Endothelial cell of umbilical vein (primary cell): Measurements from ENCODE around the gene HKDC1. TPM values are rescaled to one million over a fixed set of nuclear protein-coding genes. Genes with fewer than 3 reads are reported as not detected.

Source experiments
- BruUV-seq: library from RNA; stranded (reverse); fragments of 400-500 nt; replicated peaks from 2 replicates; lab custom pipeline; 2021; lab: Mats Ljungman, UMichigan
- CTCF ChIA-PET: fragments of 300-600, 350-600 bp; sonication (Branson Sonifier 250); formaldehyde crosslinking; loops from one replicate; lab custom pipeline; 2021; ENCODE audit warnings: antibody characterized with exemption, inconsistent platforms; lab: Charles Lee
- POLR2A ChIA-PET: fragments of 300-600, 350-600 bp; sonication (Branson Sonifier 250); formaldehyde crosslinking; loops from one replicate; lab custom pipeline; 2021; ENCODE audit warnings: antibody characterized with exemption, inconsistent platforms; lab: Charles Lee
- DNase-seq: peaks from one replicate; pipeline ENCODE4 v3.0.0-alpha.2; 2011; ENCODE audit warnings: low read depth, low spot score
- FAIRE-seq: peaks from 2 replicates; lab custom pipeline; 2011; peaks lifted over from hg19 to GRCh38; lab: Jason Lieb, UNC
- H2AFZ ChIP-seq: 2 replicates; pipeline ENCODE4 v1.6.0; 2012; ENCODE audit warnings: low read depth, low read length, control low read depth, inconsistent platforms
- H3K27ac ChIP-seq: 2 replicates; pipeline ENCODE4 v1.5.1; 2011; ENCODE audit warnings: low read depth, mild to moderate bottlenecking, control low read depth, low read length, moderate library complexity; ENCODE audit not compliant: insufficient read depth
- H3K27me3 ChIP-seq, 2 experiments: 2 replicates each; pipeline versions ENCODE4 v1.6.0 to v1.6.1; 2011; ENCODE audit warnings: low read length in 2 of 2, mixed read lengths in 1 of 2; ENCODE audit not compliant: control insufficient read depth in 2 of 2, insufficient read depth in 2 of 2
- H3K36me3 ChIP-seq, 2 experiments: 2 replicates in 1 of 2; 3 replicates in 1 of 2; pipeline ENCODE4 v1.5.1; 2011; ENCODE audit warnings: low read length in 2 of 2, mild to moderate bottlenecking in 1 of 2, moderate library complexity in 1 of 2; ENCODE audit not compliant: control insufficient read depth in 2 of 2, insufficient read depth in 2 of 2; ENCODE audit errors: extremely low read depth in 1 of 2
- H3K4me1 ChIP-seq: 3 replicates; pipeline ENCODE4 v1.5.1; 2011; ENCODE audit warnings: mild to moderate bottlenecking, low read length; ENCODE audit not compliant: control insufficient read depth, insufficient read depth; ENCODE audit errors: extremely low read depth
- H3K4me2 ChIP-seq: 2 replicates; pipeline ENCODE4 v1.6.1; 2011; ENCODE audit warnings: low read length, control low read depth, mixed read lengths; ENCODE audit not compliant: insufficient read depth
- H3K4me3 ChIP-seq, 3 experiments: fragments of 200-600 bp in 1 of 3; sonication (generic), shearing (Covaris generic) in 1 of 3; replicated peaks in 1 of 3; 2 replicates each; pipeline ENCODE4 v1.5.1; 2011 to 2016; ENCODE audit warnings: control low read depth in 3 of 3, low read length in 3 of 3, mild to moderate bottlenecking in 2 of 3, inconsistent platforms in 1 of 3, low read depth in 1 of 3, moderate library complexity in 1 of 3; ENCODE audit not compliant: insufficient read depth in 1 of 3
- H3K79me2 ChIP-seq: 2 replicates; pipeline ENCODE4 v1.6.0; 2012; ENCODE audit warnings: low read length, inconsistent platforms; ENCODE audit not compliant: control insufficient read depth, insufficient read depth
- H3K9ac ChIP-seq: replicated peaks from 2 replicates; pipeline ENCODE3; 2011; ENCODE audit warnings: low read length, control low read depth; ENCODE audit not compliant: insufficient read depth; ENCODE audit errors: extremely low read depth
- H3K9me1 ChIP-seq: replicated peaks from 3 replicates; pipeline ENCODE4 v1.6.0; 2011; ENCODE audit warnings: mild to moderate bottlenecking, low read length; ENCODE audit not compliant: control insufficient read depth, insufficient read depth; ENCODE audit errors: extremely low read depth
- H3K9me3 ChIP-seq: replicated peaks from 2 replicates; pipeline ENCODE4 v1.5.1; 2012; ENCODE audit warnings: low read length, inconsistent platforms; ENCODE audit not compliant: control insufficient read depth, insufficient read depth
- H4K20me1 ChIP-seq: replicated peaks from 2 replicates; pipeline ENCODE3; 2011; ENCODE audit warnings: mild to moderate bottlenecking, low read length; ENCODE audit not compliant: control insufficient read depth, insufficient read depth; ENCODE audit errors: extremely low read depth
- EZH2 ChIP-seq: IDR thresholded peaks from 2 replicates; pipeline ENCODE4 v1.6.1; 2012; ENCODE audit warnings: borderline replicate concordance, low read depth, mild to moderate bottlenecking, moderate library complexity, low read length, inconsistent platforms; ENCODE audit not compliant: severe bottlenecking
- FOS ChIP-seq: IDR thresholded peaks from 2 replicates; pipeline ENCODE4 v1.6.1; 2011; ENCODE audit warnings: mild to moderate bottlenecking, low read length, moderate library complexity, borderline replicate concordance; ENCODE audit not compliant: insufficient read depth
- GATA2 ChIP-seq: IDR thresholded peaks from 2 replicates; pipeline ENCODE4 v1.7.0; 2011; ENCODE audit warnings: low read depth, mild to moderate bottlenecking, moderate library complexity, mixed read lengths, low read length; ENCODE audit not compliant: insufficient read length, insufficient read depth
- JUN ChIP-seq: IDR thresholded peaks from 2 replicates; pipeline ENCODE4 v1.6.1; 2011; ENCODE audit warnings: borderline replicate concordance, low read depth; ENCODE audit not compliant: insufficient read length, insufficient read depth
- MYC ChIP-seq: IDR thresholded peaks from one replicate; pipeline ENCODE4 v1.6.1; 2011; ENCODE audit warnings: mild to moderate bottlenecking, low read depth, low read length
- POLR2A ChIP-seq: IDR thresholded peaks from 2 replicates; pipeline ENCODE4 v1.6.1; 2012; ENCODE audit warnings: low read depth, mild to moderate bottlenecking, control low read depth, low read length
- POLR2AphosphoS5 ChIP-seq: IDR thresholded peaks from 2 replicates; pipeline ENCODE4 v1.6.1; 2012; ENCODE audit warnings: low read depth, mild to moderate bottlenecking, control low read depth, low read length, moderate library complexity; ENCODE audit not compliant: insufficient read depth
- dilution Hi-C: fragments of 300-500 bp; cut with MboI; formaldehyde crosslinking; loops from one replicate; pipeline ENCODE4 v1.15.0; 2019; ENCODE audit warnings: low sequenced_read_pairs; ENCODE audit not compliant: extremely low pct_ligation_motif_present
- intact Hi-C: fragments of 100-400 bp; cut with micrococcal nuclease; formaldehyde crosslinking; loops from one replicate; pipeline ENCODE4 v1.10.0; 2022
- polyA plus RNA-seq, 4 experiments: library from polyadenylated mRNA; depleted of rRNA in 3 of 4; stranded (reverse) in 3 of 4; unstranded in 1 of 4; fragments of >200 nt; gene quantifications; 2 replicates each; pipeline versions ENCODE4 v1.2.1 to v1.2.3, GENCODE V29; 2011 to 2012; ENCODE audit warnings: missing spikeins in 1 of 4
- total RNA-seq: library from RNA; stranded (reverse); gene quantifications from 2 replicates; pipeline ENCODE4 v1.2.3, GENCODE V29; 2021
- TF ChIP-seq, protein P1 (sequence below), 2 donors: IDR thresholded peaks; 1 replicate in 1 of 2; 2 replicates in 1 of 2; pipeline ENCODE4 v1.5.1; 2011; ENCODE audit warnings: low read length in 2 of 2, mild to moderate bottlenecking in 2 of 2, moderate library complexity in 2 of 2, control low read depth in 1 of 2, inconsistent platforms in 1 of 2, low read depth in 1 of 2; ENCODE audit not compliant: insufficient read depth in 1 of 2; ENCODE audit errors: extremely low read depth in 1 of 2
- TF ChIP-seq, protein P2 (sequence below): IDR thresholded peaks from 2 replicates; pipeline ENCODE4 v1.6.1; 2011; ENCODE audit not compliant: insufficient read depth, insufficient read length

The HKDC1 gene
- total and polyA plus RNA-seq, 2 donors (not counting 3 experiments of a cell fraction or from before 2014, with no cell fraction given) = not detected

DNA sequence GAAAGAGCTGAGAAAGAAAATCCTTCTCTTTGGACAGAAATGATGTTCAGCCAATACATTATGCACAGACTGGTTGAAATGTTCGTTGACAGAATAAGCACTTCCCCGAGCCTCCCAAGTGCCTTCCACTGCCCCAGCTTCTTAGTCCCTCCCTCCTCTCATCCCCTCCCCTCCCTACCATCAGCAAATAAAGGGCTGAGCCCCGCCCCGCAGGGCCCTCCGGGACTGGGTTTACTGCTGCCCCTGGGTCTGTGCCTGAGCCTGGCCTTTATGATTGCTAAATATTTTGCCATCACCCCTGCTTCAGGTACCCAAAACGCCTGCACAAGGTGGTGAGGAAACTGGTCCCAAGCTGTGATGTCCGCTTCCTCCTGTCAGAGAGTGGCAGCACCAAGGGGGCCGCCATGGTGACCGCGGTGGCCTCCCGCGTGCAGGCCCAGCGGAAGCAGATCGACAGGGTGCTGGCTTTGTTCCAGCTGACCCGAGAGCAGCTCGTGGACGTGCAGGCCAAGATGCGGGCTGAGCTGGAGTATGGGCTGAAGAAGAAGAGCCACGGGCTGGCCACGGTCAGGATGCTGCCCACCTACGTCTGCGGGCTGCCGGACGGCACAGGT is 28.1 kb downstream of the HKDC1 start:
- no peak overlapping the region for H3K27ac ChIP-seq
- H3K36me3 ChIP-seq = no peaks in the 10 kb centered on the region
- no peak overlapping the region for H3K4me3 ChIP-seq
- POLR2A ChIA-PET = no interaction called here
- CTCF ChIA-PET = interaction anchor here (1.0 kb wide), 1 partner anchor 36 kb away, joined by 4 read pairs; no protein-coding TSS in a partner anchor
- no TSS peak for BruUV-seq
- dilution Hi-C loops = loop anchor here (25.0 kb wide), 1 partner anchor 139 kb away; no protein-coding TSS in a partner anchor
- FAIRE-seq = no peak
- no peak overlapping the region for H3K4me2 ChIP-seq
- H4K20me1 ChIP-seq = no peaks in the 10 kb centered on the region
- no peaks in the 10 kb centered on the region for H3K79me2 ChIP-seq
- intact Hi-C loops = no loop called here
- H3K9me1 ChIP-seq = no peaks in the 10 kb centered on the region
- no peaks in the 10 kb centered on the region for H3K4me1 ChIP-seq
- DNase-seq = no peak
- H3K27me3 ChIP-seq = no peaks in the 10 kb centered on the region
- TF ChIP-seq MYC = no peak
- H2AFZ ChIP-seq = no peak overlapping the region
- H3K9ac ChIP-seq = no peak overlapping the region
- H3K9me3 ChIP-seq = no peaks in the 10 kb centered on the region

DNA sequence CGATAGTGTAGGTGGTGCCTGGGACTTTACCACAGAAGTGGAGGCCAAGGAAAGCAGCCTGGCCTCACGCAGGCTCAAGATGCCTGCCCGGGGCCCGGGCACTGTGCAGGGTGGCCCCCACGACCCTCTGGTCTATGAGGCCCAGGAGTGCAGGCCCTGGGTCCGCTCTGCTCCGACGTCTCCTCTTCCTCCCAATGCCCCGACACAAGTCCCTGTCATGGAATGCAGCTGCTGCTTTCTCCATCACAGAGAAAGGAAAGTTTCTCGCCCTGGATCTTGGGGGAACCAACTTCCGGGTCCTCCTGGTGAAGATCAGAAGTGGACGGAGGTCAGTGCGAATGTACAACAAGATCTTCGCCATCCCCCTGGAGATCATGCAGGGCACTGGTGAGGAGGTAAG is 29.9 kb downstream of the HKDC1 start:
- Histone ChIP-seq H3K4me3 (no peak overlapping the region), H3K9me1 (no peaks in the 10 kb centered on the region), H3K9ac (no peak overlapping the region), H3K36me3 (no peaks in the 10 kb centered on the region), H3K4me2 (no peak overlapping the region), H2AFZ (no peak overlapping the region), H3K9me3 (no peaks in the 10 kb centered on the region), H3K4me1 (no peaks in the 10 kb centered on the region), H3K79me2 (no peaks in the 10 kb centered on the region), H3K27me3 (no peaks in the 10 kb centered on the region), H4K20me1 (no peaks in the 10 kb centered on the region), H3K27ac (no peak overlapping the region)
- dilution Hi-C loops = no loop called here
- FAIRE-seq (no peak), DNase-seq (no peak)
- POLR2A ChIA-PET = no interaction called here
- TF ChIP-seq FOS = no peak
- TF ChIP-seq EZH2 = no peak
- TF ChIP-seq, protein P1, sequence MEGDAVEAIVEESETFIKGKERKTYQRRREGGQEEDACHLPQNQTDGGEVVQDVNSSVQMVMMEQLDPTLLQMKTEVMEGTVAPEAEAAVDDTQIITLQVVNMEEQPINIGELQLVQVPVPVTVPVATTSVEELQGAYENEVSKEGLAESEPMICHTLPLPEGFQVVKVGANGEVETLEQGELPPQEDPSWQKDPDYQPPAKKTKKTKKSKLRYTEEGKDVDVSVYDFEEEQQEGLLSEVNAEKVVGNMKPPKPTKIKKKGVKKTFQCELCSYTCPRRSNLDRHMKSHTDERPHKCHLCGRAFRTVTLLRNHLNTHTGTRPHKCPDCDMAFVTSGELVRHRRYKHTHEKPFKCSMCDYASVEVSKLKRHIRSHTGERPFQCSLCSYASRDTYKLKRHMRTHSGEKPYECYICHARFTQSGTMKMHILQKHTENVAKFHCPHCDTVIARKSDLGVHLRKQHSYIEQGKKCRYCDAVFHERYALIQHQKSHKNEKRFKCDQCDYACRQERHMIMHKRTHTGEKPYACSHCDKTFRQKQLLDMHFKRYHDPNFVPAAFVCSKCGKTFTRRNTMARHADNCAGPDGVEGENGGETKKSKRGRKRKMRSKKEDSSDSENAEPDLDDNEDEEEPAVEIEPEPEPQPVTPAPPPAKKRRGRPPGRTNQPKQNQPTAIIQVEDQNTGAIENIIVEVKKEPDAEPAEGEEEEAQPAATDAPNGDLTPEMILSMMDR (IDR thresholded peaks at IDR 0.05; ENCODE audit: extremely low read depth in 1 of 2, insufficient read depth in 1 of 2, low read depth in 1 of 2, low read length in 2 of 2) = no peak
- no peak for TF ChIP-seq POLR2A
- TF ChIP-seq, protein P2, sequence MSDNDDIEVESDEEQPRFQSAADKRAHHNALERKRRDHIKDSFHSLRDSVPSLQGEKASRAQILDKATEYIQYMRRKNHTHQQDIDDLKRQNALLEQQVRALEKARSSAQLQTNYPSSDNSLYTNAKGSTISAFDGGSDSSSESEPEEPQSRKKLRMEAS = no peak
- TF ChIP-seq POLR2AphosphoS5 = no peak
- no peak for TF ChIP-seq GATA2
- TF ChIP-seq MYC = no peak
- no peak for TF ChIP-seq JUN
- CTCF ChIA-PET = no interaction called here
- BruUV-seq = no TSS peak
- intact Hi-C loops = no loop called here
